Activated CD4-positive, CD25-positive, alpha-beta regulatory T cell treated with anti-CD3 and anti-CD28 coated beads, Interleukin-2, amount 50 U/mL, for 72 hours (primary cell): ENCODE results near the gene MOSPD3.
A peak's percentile ranks its signal among the peaks of the same experiment; 100 is the strongest.

Source experiments
- DNase-seq: peaks from one replicate; pipeline ENCODE4 v3.0.0; 2021

MOSPD3 gene

GRCh38 chr7:100595188-100595587 is 17.2 kb upstream of the MOSPD3 start:
- DNase-seq, result no peak

GRCh38 chr7:100598425-100598824 is 13.9 kb upstream of the MOSPD3 start:
- DNase-seq, result no peak

GRCh38 chr7:100599911-100600729 is 12.2 kb upstream of the MOSPD3 start:
- DNase-seq, result no peak

DNA sequence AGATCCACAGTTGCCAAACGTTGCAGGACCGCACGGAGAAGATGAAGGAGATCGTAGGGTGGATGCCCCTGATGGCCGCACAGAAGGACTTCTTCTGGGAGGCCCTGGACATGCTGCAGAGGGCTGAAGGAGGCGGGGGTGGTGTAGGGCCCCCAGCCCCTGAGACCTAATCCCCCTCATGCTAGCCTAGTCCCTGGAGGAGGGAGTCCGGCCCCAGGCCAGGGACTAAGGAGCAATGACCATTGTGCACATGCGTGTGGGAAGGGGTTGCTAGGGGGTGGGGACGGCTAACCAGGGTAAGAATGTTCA is 11.7 kb upstream of the MOSPD3 start:
- no peak for DNase-seq

- no peak for DNase-seq
These were observed 9.2 kb upstream of the MOSPD3 start for GRCh38 chr7:100602889-100603725.

- DNase-seq, result no peak
These were observed 8.7 kb upstream of the MOSPD3 start for GRCh38 chr7:100603726-100604027.

GRCh38 chr7:100604028-100604975 is 8.0 kb upstream of the MOSPD3 start:
- DNase-seq, result peak; percentile 67

DNA sequence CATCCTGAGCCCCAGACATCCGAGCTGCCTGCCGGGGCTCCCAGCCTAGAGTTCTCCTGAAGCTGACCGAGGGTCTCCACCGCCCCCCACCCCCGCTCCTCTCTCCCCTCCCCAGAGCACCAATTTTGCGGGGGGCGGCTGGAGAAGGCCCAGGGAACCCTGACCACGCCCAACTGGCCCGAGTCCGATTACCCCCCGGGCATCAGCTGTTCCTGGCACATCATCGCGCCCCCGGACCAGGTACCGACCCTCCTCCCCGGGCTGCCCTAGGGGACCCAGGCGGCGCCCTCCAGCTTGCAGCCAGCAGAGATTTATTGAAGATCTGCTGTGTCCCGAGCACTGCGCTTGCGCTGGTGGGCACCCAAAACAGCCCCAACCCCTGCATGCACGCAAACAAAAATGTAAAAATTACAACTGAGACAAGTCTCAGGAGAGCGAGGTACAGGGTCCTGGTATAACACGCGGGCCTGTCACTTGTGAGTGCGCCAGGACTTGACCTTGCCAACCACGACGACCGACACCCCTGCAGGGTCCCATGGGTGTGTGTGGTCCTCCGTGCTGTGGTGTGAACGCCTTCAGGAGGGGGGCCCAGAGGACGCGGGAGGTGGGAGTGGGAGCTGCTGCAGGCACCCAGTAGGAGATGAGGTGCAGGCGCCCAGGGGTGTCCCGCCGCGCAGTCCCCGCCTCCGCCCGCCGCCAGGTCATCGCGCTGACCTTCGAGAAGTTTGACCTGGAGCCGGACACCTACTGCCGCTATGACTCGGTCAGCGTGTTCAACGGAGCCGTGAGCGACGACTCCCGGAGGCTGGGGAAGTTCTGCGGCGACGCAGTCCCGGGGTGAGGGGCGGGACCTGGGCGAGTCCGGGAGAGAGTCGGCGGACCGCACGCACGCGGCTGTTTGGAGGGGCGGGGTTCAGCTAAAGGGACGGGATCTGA is 7.1 kb upstream of the MOSPD3 start:
- peak; percentile 47 for DNase-seq

- no peak for DNase-seq
These were observed 6.0 kb upstream of the MOSPD3 start for GRCh38 chr7:100606313-100606712.

GRCh38 chr7:100607111-100607510 is 5.2 kb upstream of the MOSPD3 start:
- DNase-seq, result no peak

GRCh38 chr7:100609958-100610357 is 2.4 kb upstream of the MOSPD3 start:
- no peak for DNase-seq

DNA sequence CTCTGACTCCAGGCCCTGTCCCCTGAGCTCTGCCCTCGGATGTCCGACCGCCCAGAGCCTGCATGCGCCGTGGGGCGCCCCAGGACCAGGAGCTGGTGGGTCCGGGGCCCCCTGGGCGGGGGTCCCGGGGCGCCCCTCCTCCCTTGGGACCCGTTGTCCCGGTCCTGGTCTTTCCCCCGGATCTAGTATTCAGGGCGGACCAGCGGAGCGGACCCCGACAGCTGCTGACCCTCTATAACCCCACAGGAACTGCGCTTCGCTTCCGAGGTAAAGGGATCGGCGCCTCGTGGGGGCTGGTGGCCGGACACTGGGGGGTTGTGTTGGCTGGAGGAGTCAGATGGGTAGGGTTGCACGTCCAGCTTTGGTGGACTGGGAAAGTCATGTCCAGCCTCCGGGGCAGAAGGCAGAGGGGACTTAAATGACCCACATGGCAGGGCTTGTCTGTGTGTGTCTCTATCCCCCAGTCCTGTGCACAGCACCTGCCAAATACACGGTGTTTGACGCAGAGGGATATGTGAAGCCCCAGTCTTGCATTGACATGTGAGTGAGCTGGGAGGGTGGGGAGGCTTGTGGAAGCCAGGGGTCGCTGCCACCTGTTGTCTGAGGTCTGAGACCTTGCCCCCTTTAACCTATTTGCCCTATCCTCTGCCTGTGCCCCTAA is 520 bp downstream of the MOSPD3 start:
- DNase-seq, result no peak

DNA sequence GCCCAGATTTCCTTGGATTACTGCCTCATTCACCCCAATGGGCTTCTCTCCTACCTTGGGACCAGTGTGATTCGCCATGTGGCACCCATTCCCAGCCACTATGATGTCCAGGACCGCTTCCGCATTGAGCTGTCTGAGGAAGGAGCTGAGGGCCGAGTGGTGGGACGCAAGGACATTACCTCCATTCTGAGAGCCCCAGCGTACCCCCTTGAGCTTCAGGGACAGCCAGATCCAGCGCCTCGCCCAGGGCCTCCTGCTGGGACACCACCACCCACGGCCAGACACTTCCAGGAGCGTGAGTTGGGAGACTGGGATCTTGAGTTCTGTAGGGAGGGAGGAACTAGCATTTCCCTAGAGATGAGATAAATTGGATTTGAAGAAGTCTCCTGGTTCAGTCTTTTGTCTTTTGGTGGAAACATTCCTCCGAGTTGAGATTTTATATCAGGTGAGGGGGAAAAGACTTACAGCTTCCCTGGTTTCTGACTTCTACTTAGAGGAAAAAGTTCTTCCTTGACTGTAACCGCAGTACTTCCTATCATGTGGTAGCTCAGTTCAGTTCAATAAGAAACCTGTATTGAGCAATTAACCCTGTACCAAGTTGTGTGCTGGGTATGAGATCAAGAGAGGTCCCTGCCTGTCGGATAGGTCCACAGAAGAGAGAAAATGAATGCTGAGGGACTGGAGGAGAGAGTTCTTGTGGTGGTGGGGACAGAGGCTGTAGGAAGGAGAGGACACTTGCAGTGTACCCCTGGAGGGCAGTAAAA is 1.3 kb downstream of the MOSPD3 start:
- DNase-seq, result no peak

DNA sequence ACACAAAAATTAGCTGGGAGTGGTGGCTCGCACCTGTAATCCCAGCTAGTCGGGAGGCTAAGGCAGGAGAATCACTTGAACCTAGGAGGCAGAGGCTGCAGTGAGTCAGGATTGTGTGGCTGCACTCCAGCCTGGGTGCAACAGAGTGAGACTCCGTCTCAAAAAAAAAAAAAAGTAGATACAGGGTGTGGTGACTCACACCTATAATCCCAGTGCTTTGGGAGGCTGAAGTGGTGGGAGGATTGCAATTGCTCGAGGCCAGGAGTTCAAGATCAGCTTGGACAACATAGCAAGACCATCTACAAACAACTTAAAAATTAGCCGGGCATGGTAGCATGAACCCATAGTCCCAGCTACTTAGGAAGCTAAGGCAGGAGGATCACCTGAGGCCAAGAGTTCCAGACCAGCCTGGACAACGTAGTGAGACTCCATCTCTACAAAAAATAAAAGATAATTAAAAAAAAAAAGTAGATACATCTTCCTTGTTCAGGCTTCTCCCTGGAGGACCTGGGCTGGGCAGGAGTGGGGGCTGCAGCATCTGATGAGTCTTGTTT is 2.0 kb downstream of the MOSPD3 start:
- no peak for DNase-seq

DNA sequence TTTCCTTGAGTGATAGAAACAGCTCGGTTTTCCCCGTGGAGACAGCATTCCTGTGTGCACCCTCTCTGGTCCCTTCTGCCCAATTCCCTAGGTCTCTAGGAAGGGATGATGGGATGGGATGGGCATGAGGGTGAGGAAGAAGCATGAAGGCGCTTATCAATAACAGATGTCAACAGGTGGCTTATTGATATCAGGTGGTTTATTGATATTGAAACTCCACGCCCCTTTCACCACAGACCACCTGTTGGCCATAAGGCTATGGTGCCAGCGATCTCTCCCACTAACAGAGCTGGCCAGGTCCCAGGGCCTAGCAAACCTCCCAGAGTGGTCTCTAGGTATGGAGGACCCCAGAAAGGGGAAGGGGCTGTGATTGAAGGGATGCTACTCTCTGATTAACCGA is 7.9 kb downstream of the MOSPD3 start:
- no peak for DNase-seq

DNA sequence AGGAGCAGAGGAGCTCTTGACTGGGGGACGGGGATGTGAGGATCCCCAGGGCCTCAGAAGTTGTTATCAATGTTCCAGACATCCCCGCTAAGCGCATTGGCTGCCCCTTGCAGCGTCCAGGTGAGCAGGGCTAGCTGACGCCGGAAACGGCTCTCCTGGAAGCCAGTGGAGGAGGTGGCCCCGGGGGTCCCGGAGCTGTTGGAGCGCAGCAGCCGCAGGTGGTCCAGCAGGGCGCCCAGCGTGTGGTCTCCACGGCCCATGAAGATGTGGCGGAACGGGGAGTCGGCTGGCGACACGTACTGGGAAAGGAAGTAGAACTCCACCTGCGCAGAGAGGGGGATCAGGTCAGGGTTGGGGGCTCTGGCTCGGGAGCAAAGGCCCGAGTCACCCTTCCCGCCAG is 8.5 kb downstream of the MOSPD3 start:
- DNase-seq, result no peak

DNA sequence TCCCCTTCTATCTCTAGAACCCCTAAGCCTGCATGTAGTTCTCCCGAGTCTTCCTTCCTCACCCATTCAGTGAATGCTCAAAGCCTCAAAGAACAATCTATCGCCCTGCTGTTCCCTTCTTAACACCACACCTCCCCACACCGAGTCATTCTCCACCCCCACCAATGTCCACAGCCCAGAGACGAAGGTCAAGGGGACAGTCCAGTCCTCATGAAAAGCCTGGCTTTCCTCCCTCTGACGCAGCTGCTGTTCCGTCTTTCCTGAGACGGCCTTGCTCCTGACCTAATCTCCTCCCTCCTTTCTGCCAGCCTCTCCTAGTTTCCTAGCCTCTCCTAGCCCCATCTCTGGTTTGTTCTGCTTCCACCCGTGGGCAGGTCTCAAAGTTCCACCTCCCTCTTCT is 9.2 kb downstream of the MOSPD3 start:
- DNase-seq, result no peak

DNA sequence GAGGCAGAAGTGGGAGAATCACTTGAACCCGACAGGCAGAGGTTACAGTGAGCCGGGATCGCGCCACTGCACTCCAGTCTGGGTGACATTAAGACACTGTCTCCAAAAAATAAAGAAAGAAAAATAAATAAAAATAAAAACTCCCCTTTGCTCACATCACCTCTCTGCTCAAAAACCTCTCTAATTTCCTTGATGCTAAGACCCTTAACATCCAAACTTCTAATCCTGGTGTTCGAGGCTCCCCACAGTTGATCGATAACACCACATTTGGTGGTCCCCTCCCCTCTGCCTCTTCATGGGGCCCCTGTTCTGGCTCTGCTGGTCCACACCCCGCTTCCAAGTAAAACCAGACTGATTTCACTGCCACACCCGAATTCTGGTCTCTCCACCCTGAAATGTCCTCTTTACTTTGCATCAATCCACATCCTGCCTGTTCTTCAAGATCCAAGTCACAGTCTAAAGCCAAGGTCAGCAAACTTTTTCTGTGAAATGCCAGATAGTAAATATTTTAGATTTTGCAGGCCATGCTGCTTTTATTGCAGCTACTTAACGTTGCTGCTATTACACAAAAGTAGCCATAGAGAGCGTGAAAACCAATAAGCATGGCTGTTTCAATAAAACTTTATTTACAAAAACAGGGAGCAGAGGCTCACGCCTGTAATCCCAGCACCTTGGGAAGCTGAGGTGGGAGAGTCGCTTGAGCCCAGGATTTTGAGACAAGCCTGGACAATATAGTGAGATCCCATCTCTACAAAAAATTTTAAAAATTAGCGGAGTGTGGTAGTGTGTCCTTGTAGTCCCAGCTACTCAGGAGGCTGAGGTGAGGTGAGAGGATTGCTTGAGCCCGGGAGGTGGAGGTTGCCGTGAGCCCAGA is 11.8 kb downstream of the MOSPD3 start:
- no peak for DNase-seq

GRCh38 chr7:100626055-100626454 is 13.7 kb downstream of the MOSPD3 start:
- DNase-seq, result no peak
